ENCODE results near the gene SGK1.
"Not testable (repeated sequence)": the region's sequence is repeated elsewhere in the genome, so short reads cannot be mapped to it uniquely, and the experiment has no call there.

Gene SGK1

DNA sequence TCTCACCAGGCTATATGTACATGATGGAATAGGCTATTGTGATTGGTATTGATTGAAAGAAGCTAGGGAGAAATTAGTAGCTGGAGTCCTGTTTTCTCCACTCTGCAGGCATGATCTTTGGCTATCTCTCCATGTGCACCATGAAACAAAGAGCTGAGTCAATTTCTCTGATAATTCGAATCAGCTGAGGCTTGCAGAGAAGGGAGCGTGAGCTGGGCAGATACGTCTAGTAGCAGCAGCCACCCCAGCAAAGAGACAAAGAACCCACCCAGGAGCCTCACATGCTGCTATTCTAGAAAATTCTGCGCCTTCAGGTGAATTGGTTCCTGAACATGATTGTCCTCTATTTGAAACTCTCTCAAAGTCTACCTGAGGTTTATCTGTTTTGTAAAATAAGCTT, 6.9 kb upstream of the SGK1 start:
- H3K9me3 ChIP-seq, result peaks cover 0 to 5% (median 0%) of the 10 kb centered on the region in 3 donors
- no peaks in the 10 kb centered on the region for H3K4me1 ChIP-seq
- TF ChIP-seq CTCF (IDR thresholded peaks at IDR 0.05), result no peak
- no peaks in the 10 kb centered on the region for H3K36me3 ChIP-seq
- no peaks in the 10 kb centered on the region for H3K27me3 ChIP-seq
- H3K27ac ChIP-seq, result no peak overlapping the region
- no peak overlapping the region for H3K4me3 ChIP-seq
- DNase-seq, result no peak
- intact Hi-C loops (cut with DNase I; ENCODE audit: low total_unique reads), result no loop called here

GRCh38 chr6:134324141-134324540, 6.2 kb upstream of the SGK1 start:
- DNase-seq, result no peak
- Histone ChIP-seq H3K36me3 (no peaks in the 10 kb centered on the region), H3K4me3 (no peak overlapping the region), H3K27me3 (no peaks in the 10 kb centered on the region), H3K4me1 (no peaks in the 10 kb centered on the region), H3K9me3 (peaks cover 0 to 5% (median 0%) of the 10 kb centered on the region in 3 donors), H3K27ac (no peak overlapping the region)
- TF ChIP-seq CTCF (IDR thresholded peaks at IDR 0.05), result no peak
- intact Hi-C loops (cut with DNase I; ENCODE audit: low total_unique reads), result no loop called here

DNA sequence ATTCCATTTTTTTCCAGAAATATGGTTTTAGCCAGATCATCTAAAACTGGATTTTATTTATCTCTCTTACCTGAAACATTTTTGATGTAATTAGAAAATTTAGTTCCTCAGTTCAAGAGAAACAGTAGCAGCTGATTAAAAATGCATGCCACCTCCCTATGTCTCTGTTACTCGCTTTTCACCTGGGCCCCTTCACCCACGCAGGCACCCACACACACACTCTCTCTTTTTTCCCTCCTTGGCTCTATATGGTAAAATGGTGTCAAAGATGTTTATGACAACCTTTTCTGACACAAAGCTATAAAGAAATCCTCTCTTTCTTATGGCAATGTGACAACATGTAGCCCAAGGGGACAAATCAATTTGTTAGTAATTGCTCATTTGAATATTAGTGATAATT, 5.8 kb upstream of the SGK1 start:
- intact Hi-C loops (cut with DNase I; ENCODE audit: low total_unique reads), result no loop called here
- DNase-seq, result no peak
- no peak for TF ChIP-seq CTCF (IDR thresholded peaks at IDR 0.05)

DNA sequence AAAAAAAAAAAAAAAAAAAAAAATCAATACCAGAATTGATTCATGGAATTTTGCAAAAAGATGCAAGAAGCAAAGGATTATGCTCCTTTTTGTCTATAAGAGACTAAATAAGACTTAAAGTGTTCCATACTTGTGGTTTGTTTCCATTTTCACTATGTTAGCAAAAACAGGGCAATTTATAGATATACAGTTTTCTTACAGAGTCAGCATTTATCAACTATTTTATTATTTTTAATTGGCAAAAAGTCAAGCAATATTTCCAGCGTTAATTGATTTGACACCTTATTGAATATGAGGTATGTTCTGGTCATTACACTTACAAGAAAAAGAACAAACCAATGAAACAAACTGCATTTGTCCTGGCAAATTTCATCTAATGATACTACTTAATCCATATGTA, 5.4 kb upstream of the SGK1 start:
- Histone ChIP-seq H3K4me3 (no peak overlapping the region), H3K9me3 (peaks cover 0 to 5% (median 0%) of the 10 kb centered on the region in 3 donors), H3K4me1 (peaks cover 0 to 4% (median 0%) of the 10 kb centered on the region in 4 donors), H3K27me3 (no peaks in the 10 kb centered on the region), H3K36me3 (no peaks in the 10 kb centered on the region), H3K27ac (no peak overlapping the region)
- intact Hi-C loops (cut with DNase I; ENCODE audit: low total_unique reads), result no loop called here
- DNase-seq, result no peak
- TF ChIP-seq CTCF (IDR thresholded peaks at IDR 0.05), result no peak

More for the DNA sequence above, 5.8 kb upstream of the SGK1 start:
- Histone ChIP-seq H3K27ac (no peak overlapping the region), H3K9me3 (peaks cover 0 to 5% (median 0%) of the 10 kb centered on the region in 3 donors), H3K4me3 (no peak overlapping the region), H3K36me3 (no peaks in the 10 kb centered on the region), H3K27me3 (no peaks in the 10 kb centered on the region), H3K4me1 (peaks cover 0 to under 1% (median 0%) of the 10 kb centered on the region in 4 donors)

DNA sequence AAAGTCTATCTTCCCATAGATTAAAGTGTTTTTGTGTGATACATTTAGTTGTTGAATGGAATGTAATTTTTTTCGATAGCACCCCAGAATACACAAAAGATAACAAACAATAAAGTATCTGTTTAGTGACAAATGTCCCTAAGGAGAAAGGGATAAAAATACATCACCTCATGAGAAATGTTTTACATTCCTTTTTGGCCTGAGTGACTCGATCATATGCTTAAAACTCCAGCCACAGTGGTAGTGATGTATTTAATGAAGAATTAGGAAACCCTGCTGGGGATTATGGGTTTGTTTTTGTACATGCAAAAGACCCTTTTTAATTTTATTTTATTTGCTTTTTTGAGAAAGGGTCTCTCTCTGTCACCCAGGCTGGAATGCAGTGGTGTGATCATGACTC, 4.3 kb upstream of the SGK1 start:
- intact Hi-C loops (cut with DNase I; ENCODE audit: low total_unique reads), result no loop called here
- Histone ChIP-seq H3K4me3 (no peak overlapping the region), H3K27me3 (no peaks in the 10 kb centered on the region), H3K27ac (no peak overlapping the region), H3K36me3 (no peaks in the 10 kb centered on the region), H3K9me3 (peaks cover 0 to 5% (median 0%) of the 10 kb centered on the region in 3 donors), H3K4me1 (peaks cover 0 to 15% (median 7%) of the 10 kb centered on the region in 4 donors)
- no peak for TF ChIP-seq CTCF (IDR thresholded peaks at IDR 0.05)
- DNase-seq, result no peak

GRCh38 chr6:134321246-134321645, 3.3 kb upstream of the SGK1 start:
- Histone ChIP-seq H3K4me1 (peaks cover 0 to 20% (median 9%) of the 10 kb centered on the region in 4 donors), H3K4me3 (no peak overlapping the region), H3K27ac (no peak overlapping the region), H3K36me3 (no peaks in the 10 kb centered on the region), H3K9me3 (peaks cover 0 to 5% (median 0%) of the 10 kb centered on the region in 3 donors), H3K27me3 (no peaks in the 10 kb centered on the region)
- no peak for TF ChIP-seq CTCF (IDR thresholded peaks at IDR 0.05)
- intact Hi-C loops (cut with DNase I; ENCODE audit: low total_unique reads), result no loop called here
- no peak for DNase-seq

DNA sequence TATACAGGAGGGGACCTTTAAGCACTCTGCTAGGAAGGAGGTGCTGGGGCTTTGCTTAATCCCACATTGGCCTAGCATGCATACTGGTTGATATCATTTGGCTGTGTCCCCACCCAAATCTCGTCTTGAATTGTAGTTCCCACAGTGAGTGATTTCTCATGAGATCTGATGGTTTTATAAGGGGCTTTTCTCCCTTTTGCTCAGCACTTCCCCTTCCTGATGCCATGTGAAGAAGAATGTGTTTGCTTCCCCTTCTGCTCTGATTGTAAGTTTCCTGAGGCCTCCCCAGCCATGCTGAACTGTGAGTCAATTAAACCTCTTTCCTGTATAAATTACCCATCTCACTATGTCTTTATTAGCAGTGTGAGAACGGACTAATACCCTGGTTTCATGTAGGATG, 1.8 kb upstream of the SGK1 start:
- intact Hi-C loops (cut with DNase I; ENCODE audit: low total_unique reads); DNase-seq; H3K27ac ChIP-seq; H3K4me3 ChIP-seq; H3K9me3 ChIP-seq; H3K27me3 ChIP-seq; H3K36me3 ChIP-seq: not testable (repeated sequence)
- peaks cover 0 to 20% (median 9%) of the 10 kb centered on the region in 4 donors for H3K4me1 ChIP-seq
